ENCODE measurements around the gene PLCB4. TPM values are rescaled to one million over a fixed set of nuclear protein-coding genes. Genes with fewer than 3 reads are reported as not detected.

The PLCB4 gene
- total RNA-seq, 1 donor from 2014 or later, result 20.6 TPM

DNA sequence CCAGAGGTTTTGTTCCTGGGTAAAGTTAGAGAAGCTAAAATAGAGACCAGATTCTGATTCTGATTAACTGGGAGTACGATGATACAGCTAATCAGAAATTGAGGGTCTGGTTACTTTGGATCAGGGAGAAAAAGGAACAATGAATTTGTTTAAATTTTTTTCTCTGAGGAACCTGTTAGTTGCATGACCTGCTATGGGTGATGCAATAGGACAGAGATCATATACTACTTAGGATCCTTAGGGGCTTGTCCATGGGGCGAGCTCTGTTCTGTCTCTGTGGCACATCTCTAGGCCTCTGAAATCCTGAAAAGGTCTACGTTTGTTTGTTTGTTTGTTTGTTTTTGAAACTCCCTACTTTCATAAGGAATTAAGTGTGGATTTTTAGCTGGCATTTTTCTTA, 279.4 kb downstream of the PLCB4 start:
- Mint-ChIP-seq H3K4me3 (no peak overlapping the region), H3K27me3 (ENCODE audit: insufficient read depth, low read depth) (no peaks in the 10 kb centered on the region), H3K36me3 (peaks cover 2% of the 10 kb centered on the region), H3K9me3 (no peaks in the 10 kb centered on the region), H3K4me1 (peaks cover 18% of the 10 kb centered on the region), H3K27ac (no peak overlapping the region)
- no peaks in the 10 kb centered on the region for H3F3A ChIP-seq (ENCODE audit: low read depth)
- H4K20me1 ChIP-seq (ENCODE audit: low read depth), result no peaks in the 10 kb centered on the region
- H3K27ac ChIP-seq, result no peak overlapping the region
- H3K9ac ChIP-seq, result no peak overlapping the region
- H3K36me3 ChIP-seq, result no peaks in the 10 kb centered on the region
- no peak overlapping the region for H2AFZ ChIP-seq (replicated peaks)
- no peak for TF ChIP-seq EZH2phosphoT487 (IDR thresholded peaks at IDR 0.05)
- H3K4me3 ChIP-seq, result no peak overlapping the region
- H3K9me3 ChIP-seq (ENCODE audit: low read depth), result no peaks in the 10 kb centered on the region
- no peak overlapping the region for H3K4me2 ChIP-seq
- H3K4me1 ChIP-seq, result no peaks in the 10 kb centered on the region
- H3K79me2 ChIP-seq (ENCODE audit: low read depth), result no peaks in the 10 kb centered on the region
- no peaks in the 10 kb centered on the region for H3K27me3 ChIP-seq
- no peak for DNase-seq (ENCODE audit: low spot score)

DNA sequence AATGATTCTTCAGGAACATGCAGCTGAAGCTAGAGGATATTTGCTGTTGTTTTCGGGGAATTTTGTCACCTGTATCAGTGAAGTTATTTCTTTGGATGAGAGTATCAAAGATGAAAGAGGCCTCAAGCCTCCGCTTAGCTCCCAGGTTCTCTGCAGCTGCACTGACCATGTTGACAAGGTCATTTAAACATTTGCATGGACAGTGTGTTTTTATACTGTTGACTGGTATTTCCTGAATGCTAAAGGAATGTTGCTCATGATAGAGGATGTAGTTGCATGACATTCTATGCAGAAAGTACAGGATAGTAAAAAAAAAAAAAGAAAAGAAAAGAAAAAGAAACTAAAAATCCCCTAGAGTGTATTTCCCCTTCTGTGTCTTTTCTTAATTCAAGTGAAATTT, 279.9 kb downstream of the PLCB4 start:
- Mint-ChIP-seq H3K4me1 (peaks cover 21% of the 10 kb centered on the region), H3K36me3 (peaks cover under 1% of the 10 kb centered on the region), H3K9me3 (no peaks in the 10 kb centered on the region), H3K4me3 (no peak overlapping the region), H3K27me3 (ENCODE audit: insufficient read depth, low read depth) (no peaks in the 10 kb centered on the region), H3K27ac (no peak overlapping the region)
- Histone ChIP-seq H3K9me3 (ENCODE audit: low read depth) (no peaks in the 10 kb centered on the region), H3K27ac (no peak overlapping the region), H3K27me3 (no peaks in the 10 kb centered on the region), H3F3A (ENCODE audit: low read depth) (no peaks in the 10 kb centered on the region), H3K4me3 (no peak overlapping the region), H3K36me3 (no peaks in the 10 kb centered on the region), H3K4me1 (no peaks in the 10 kb centered on the region), H3K79me2 (ENCODE audit: low read depth) (no peaks in the 10 kb centered on the region), H4K20me1 (ENCODE audit: low read depth) (no peaks in the 10 kb centered on the region), H2AFZ (replicated peaks) (no peak overlapping the region), H3K9ac (no peak overlapping the region), H3K4me2 (no peak overlapping the region)
- no peak for DNase-seq (ENCODE audit: low spot score)
- TF ChIP-seq EZH2 (IDR thresholded peaks at IDR 0.05), result no peak
- no peak for TF ChIP-seq EZH2phosphoT487 (IDR thresholded peaks at IDR 0.05)
- TF ChIP-seq, protein P1, sequence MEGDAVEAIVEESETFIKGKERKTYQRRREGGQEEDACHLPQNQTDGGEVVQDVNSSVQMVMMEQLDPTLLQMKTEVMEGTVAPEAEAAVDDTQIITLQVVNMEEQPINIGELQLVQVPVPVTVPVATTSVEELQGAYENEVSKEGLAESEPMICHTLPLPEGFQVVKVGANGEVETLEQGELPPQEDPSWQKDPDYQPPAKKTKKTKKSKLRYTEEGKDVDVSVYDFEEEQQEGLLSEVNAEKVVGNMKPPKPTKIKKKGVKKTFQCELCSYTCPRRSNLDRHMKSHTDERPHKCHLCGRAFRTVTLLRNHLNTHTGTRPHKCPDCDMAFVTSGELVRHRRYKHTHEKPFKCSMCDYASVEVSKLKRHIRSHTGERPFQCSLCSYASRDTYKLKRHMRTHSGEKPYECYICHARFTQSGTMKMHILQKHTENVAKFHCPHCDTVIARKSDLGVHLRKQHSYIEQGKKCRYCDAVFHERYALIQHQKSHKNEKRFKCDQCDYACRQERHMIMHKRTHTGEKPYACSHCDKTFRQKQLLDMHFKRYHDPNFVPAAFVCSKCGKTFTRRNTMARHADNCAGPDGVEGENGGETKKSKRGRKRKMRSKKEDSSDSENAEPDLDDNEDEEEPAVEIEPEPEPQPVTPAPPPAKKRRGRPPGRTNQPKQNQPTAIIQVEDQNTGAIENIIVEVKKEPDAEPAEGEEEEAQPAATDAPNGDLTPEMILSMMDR (IDR thresholded peaks at IDR 0.05), result no peak

DNA sequence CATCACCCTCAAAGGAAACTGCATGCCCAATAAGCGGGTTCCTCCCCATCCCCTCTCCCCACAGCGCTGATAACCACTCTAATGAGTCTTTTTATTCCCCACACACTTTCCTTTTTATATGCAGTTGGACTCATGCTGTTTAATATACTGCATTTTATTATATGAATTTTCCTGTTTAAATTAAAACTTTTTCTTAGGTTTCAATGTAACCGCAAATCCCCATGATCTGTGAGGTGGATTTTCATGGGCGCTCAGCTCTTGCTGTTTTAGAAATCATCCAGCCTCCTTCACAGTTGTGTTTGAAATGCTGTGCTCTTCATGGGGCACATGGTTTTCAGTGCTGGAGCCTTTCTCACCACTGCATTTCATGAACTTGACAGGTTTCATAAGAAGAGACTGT, 280.4 kb downstream of the PLCB4 start:
- H3K4me2 ChIP-seq, result no peak overlapping the region
- H3K36me3 Mint-ChIP-seq, result no peaks in the 10 kb centered on the region
- H3K4me3 Mint-ChIP-seq, result no peak overlapping the region
- no peaks in the 10 kb centered on the region for H4K20me1 ChIP-seq (ENCODE audit: low read depth)
- no peaks in the 10 kb centered on the region for H3K27me3 ChIP-seq
- H3K27ac Mint-ChIP-seq, result no peak overlapping the region
- no peak overlapping the region for H3K4me3 ChIP-seq
- no peak overlapping the region for H3K9ac ChIP-seq
- no peaks in the 10 kb centered on the region for H3K27me3 Mint-ChIP-seq (ENCODE audit: insufficient read depth, low read depth)
- no peak for DNase-seq (ENCODE audit: low spot score)
- TF ChIP-seq EZH2phosphoT487 (IDR thresholded peaks at IDR 0.05) (no peak), EZH2 (IDR thresholded peaks at IDR 0.05) (no peak)
- no peaks in the 10 kb centered on the region for H3K79me2 ChIP-seq (ENCODE audit: low read depth)
- H3K4me1 Mint-ChIP-seq, result peaks cover 23% of the 10 kb centered on the region
- no peaks in the 10 kb centered on the region for H3F3A ChIP-seq (ENCODE audit: low read depth)
- no peak overlapping the region for H2AFZ ChIP-seq (replicated peaks)
- H3K27ac ChIP-seq, result no peak overlapping the region
- H3K36me3 ChIP-seq, result no peaks in the 10 kb centered on the region
- H3K9me3 Mint-ChIP-seq, result no peaks in the 10 kb centered on the region
- H3K4me1 ChIP-seq, result no peaks in the 10 kb centered on the region
- H3K9me3 ChIP-seq (ENCODE audit: low read depth), result no peaks in the 10 kb centered on the region

DNA sequence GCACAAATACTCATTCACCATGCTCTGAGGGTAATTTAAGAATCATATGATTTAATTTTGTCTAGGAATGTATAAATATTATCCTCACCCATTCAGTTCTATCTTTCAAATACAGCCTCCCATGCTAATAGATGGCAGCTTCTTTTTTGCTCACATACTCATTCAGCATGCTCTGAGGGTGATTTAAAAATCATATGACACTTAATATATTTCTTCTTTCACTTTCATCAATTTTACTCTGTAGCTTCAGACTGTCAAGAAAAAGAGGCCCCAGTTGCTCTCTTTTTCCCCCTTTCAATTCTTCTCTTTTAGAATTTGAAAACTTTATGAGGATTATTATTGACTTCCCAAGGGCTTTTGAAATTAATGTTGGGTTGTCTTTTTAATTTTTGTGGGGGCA, 283.9 kb downstream of the PLCB4 start:
- no peak overlapping the region for H3K27ac ChIP-seq
- Mint-ChIP-seq H3K4me3 (no peak overlapping the region), H3K27me3 (ENCODE audit: insufficient read depth, low read depth) (no peaks in the 10 kb centered on the region), H3K27ac (no peak overlapping the region), H3K9me3 (no peaks in the 10 kb centered on the region), H3K36me3 (no peaks in the 10 kb centered on the region), H3K4me1 (peaks cover 21% of the 10 kb centered on the region)
- no peaks in the 10 kb centered on the region for H3K36me3 ChIP-seq
- no peaks in the 10 kb centered on the region for H4K20me1 ChIP-seq (ENCODE audit: low read depth)
- no peak for DNase-seq (ENCODE audit: low spot score)
- H3K4me3 ChIP-seq, result no peak overlapping the region
- H3K4me2 ChIP-seq, result no peak overlapping the region
- TF ChIP-seq EZH2phosphoT487 (IDR thresholded peaks at IDR 0.05) (no peak), EZH2 (IDR thresholded peaks at IDR 0.05) (no peak)
- TF ChIP-seq, protein P1 (IDR thresholded peaks at IDR 0.05), result no peak
- no peaks in the 10 kb centered on the region for H3K27me3 ChIP-seq
- no peaks in the 10 kb centered on the region for H3K9me3 ChIP-seq (ENCODE audit: low read depth)
- H3K4me1 ChIP-seq, result no peaks in the 10 kb centered on the region
- H3K79me2 ChIP-seq (ENCODE audit: low read depth), result no peaks in the 10 kb centered on the region
- no peaks in the 10 kb centered on the region for H3F3A ChIP-seq (ENCODE audit: low read depth)
- H3K9ac ChIP-seq, result no peak overlapping the region
- no peak overlapping the region for H2AFZ ChIP-seq (replicated peaks)
